Medulla oblongata (tissue), 1 donor: Measurements from ENCODE around the gene ACTG2.

Experiments
- DNase-seq: peaks from one replicate; pipeline ENCODE4 v3.0.0-alpha.2; 2015; ENCODE audit errors: extremely low spot score

The ACTG2 gene

GRCh38 chr2:73969356-73969755, 76.5 kb downstream of the ACTG2 start:
- no peak for DNase-seq
